SU-DHL-6 (cell line): ENCODE results near the gene DBN1.
A peak's percentile ranks its signal among the peaks of the same experiment; 100 is the strongest.

Experiments
- H2AFZ ChIP-seq: fragments of 200-600 bp; sonication (generic); 2 replicates; pipeline ENCODE4 v1.6.1; 2014; ENCODE audit warnings: low read depth, mild to moderate bottlenecking, moderate library complexity, mixed read lengths, antibody characterized with exemption, low read length; ENCODE audit not compliant: severe bottlenecking
- H3F3A ChIP-seq: fragments of 200-600 bp; shearing (Covaris generic); 2 replicates; pipeline ENCODE4 v1.6.0; 2016; ENCODE audit warnings: antibody characterized with exemption, mild to moderate bottlenecking; ENCODE audit not compliant: insufficient read depth
- H3K27ac ChIP-seq: fragments of 200-600 bp; sonication (generic); 2 replicates; pipeline ENCODE4 v1.5.1; 2016; ENCODE audit warnings: low read depth, mild to moderate bottlenecking, low read length, moderate library complexity, mixed read lengths
- H3K27me3 ChIP-seq: fragments of 200-600 bp; sonication (generic), shearing (Covaris generic); 2 replicates; pipeline ENCODE4 v1.6.0; 2014; ENCODE audit warnings: mild to moderate bottlenecking, low read length
- H3K36me3 ChIP-seq: fragments of 200-600 bp; sonication (generic); 2 replicates; pipeline ENCODE4 v1.6.1; 2014; ENCODE audit warnings: mild to moderate bottlenecking, low read length, mixed read lengths
- H3K4me2 ChIP-seq: fragments of 300-600, 200-600 bp; shearing (Covaris generic), sonication (generic); 2 replicates; pipeline ENCODE4 v1.6.0; 2014; ENCODE audit warnings: low read length, low read depth, mild to moderate bottlenecking; ENCODE audit not compliant: poor library complexity, severe bottlenecking
- H3K4me3 ChIP-seq: fragments of 200-600 bp; sonication (generic); 2 replicates; pipeline ENCODE4 v1.5.1; 2014; ENCODE audit warnings: antibody characterized with exemption, low read length, mild to moderate bottlenecking, mixed read lengths; ENCODE audit not compliant: insufficient read depth, poor library complexity, severe bottlenecking
- H3K79me2 ChIP-seq: fragments of 200-600 bp; sonication (generic); 2 replicates; pipeline ENCODE4 v1.6.1; 2014; ENCODE audit warnings: mild to moderate bottlenecking, low read length, moderate library complexity; ENCODE audit not compliant: insufficient read depth
- H3K9ac ChIP-seq: fragments of 200-600 bp; sonication (generic); 2 replicates; pipeline ENCODE4 v1.7.0; 2014; ENCODE audit warnings: mild to moderate bottlenecking, low read length
- H3K9me2 ChIP-seq: fragments of 200-600 bp; sonication (generic); replicated peaks from 2 replicates; pipeline ENCODE4 v1.6.1; 2014; ENCODE audit warnings: low read length; ENCODE audit not compliant: insufficient read depth
- H3K9me3 ChIP-seq: fragments of 200-600 bp; sonication (generic); 2 replicates; pipeline ENCODE4 v1.6.1; 2014; ENCODE audit warnings: low read length, mixed read lengths; ENCODE audit not compliant: insufficient read depth
- H4K20me1 ChIP-seq: fragments of 200-600 bp; sonication (generic); 2 replicates; pipeline ENCODE4 v1.6.1; 2014; ENCODE audit warnings: low read depth, mild to moderate bottlenecking, antibody characterized with exemption, low read length, moderate library complexity, mixed read lengths
- EZH2phosphoT487 ChIP-seq: fragments of 200-600 bp; sonication (generic), shearing (Covaris generic); conservative IDR thresholded peaks from 2 replicates; pipeline ENCODE4 v1.6.1; 2018; ENCODE audit warnings: mild to moderate bottlenecking, antibody characterized with exemption, low read length, moderate library complexity, mixed read lengths
- TF ChIP-seq, protein P1 (sequence below): fragments of 200-600 bp; sonication (generic); IDR thresholded peaks from one replicate; pipeline ENCODE4 v1.5.1; 2017; ENCODE audit warnings: antibody characterized with exemption, mild to moderate bottlenecking, low read length, moderate library complexity; ENCODE audit not compliant: insufficient read depth, poor library complexity, severe bottlenecking

Gene DBN1

DNA sequence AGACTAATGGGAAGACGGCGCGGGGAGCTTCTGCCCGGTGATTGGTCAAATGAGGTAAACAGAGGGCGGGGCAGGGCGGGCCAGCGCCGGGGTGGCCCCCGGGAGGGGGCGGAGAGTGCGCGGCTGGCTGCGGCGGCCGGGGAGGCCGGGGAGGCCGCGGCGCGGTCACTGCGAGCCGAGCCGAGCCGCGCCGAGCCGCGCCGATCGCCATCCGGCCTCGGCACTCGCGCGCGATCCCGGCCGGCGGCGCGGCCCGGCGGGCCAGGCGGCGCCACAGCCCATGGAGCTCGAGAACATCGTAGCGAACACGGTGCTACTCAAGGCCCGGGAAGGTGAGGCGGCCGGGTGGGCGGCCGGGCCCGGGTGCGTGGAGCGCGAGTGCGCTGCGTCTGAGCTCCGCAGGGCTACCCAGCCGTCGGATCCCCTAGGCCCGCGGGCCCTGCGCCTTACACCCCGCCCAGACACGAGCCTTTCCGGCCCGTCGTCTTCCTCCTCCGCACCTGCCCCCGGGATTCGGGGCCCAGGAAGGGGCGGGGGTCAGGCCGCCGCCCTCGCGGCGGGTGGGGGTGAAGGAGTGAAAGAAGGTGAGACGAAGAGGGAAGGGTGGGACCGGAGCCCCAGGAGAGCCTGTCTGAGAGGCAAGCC is 46.7 kb downstream of the DBN1 start, which contains the start of gene GRK6:
Gene GRK6, plus strand, starts transcription at position 111 of the 645 bp plus-strand sequence. Its CDS starts 170 bp downstream, at position 281.
- Histone ChIP-seq H3K36me3 (no peaks in the 10 kb centered on the region), H3K9me3 (no peaks in the 10 kb centered on the region), H3K9ac (peak within 1 kb of the TSS; percentile 68), H3F3A (peaks cover 44% of the 10 kb centered on the region), H3K4me3 (peak within 1 kb of the TSS; percentile 66), H3K27me3 (no peaks in the 10 kb centered on the region), H3K4me2 (peak within 1 kb of the TSS; percentile 71), H2AFZ (peak within 1 kb of the TSS; percentile 66), H3K9me2 (no peaks in the 10 kb centered on the region), H3K79me2 (peaks cover 22% of the 10 kb centered on the region), H4K20me1 (no peaks in the 10 kb centered on the region; the same call in 1 of the 2 replicates), H3K27ac (peak within 1 kb of the TSS; percentile 95)
- TF ChIP-seq, protein P1, sequence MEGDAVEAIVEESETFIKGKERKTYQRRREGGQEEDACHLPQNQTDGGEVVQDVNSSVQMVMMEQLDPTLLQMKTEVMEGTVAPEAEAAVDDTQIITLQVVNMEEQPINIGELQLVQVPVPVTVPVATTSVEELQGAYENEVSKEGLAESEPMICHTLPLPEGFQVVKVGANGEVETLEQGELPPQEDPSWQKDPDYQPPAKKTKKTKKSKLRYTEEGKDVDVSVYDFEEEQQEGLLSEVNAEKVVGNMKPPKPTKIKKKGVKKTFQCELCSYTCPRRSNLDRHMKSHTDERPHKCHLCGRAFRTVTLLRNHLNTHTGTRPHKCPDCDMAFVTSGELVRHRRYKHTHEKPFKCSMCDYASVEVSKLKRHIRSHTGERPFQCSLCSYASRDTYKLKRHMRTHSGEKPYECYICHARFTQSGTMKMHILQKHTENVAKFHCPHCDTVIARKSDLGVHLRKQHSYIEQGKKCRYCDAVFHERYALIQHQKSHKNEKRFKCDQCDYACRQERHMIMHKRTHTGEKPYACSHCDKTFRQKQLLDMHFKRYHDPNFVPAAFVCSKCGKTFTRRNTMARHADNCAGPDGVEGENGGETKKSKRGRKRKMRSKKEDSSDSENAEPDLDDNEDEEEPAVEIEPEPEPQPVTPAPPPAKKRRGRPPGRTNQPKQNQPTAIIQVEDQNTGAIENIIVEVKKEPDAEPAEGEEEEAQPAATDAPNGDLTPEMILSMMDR: no peak

DNA sequence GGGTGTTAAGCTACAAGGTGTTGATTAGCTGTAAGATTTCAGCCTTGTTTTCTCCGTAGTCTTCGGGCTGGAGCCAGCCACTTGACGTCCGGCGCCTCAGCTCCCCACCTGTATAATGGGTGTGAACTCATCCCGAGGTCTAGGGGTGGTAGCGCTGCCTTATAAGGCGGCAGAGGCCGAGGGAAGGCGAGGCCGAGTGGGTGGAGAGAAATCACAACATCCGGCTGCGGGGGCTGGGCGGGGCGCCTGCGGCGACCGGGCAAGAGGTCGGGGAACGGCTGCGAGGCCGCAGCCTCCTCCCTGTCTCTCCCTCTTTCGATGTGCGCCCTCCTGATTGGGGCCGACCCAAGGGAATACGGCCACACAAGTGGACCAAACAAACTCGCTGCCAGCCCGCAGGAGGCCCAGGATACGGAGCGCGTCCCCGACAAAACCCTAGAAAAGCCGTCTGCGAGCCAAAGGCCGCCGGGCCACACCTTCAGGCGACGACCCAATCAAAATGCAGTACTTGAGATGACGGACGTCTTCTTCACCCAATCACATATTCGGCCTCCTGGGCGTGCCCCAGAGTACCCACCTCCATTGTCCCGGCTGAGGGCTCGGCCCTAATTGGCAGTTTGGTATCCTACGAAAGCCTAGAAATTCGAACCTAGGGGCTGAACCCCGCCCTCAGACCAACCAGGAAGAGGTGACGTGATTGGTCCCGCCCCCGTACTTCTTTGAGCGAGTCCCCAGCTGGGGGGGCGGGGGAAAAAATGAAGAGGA is 47.5 kb downstream of the DBN1 start:
- no peaks in the 10 kb centered on the region for H3K27me3 ChIP-seq
- H3F3A ChIP-seq: peaks cover 37% of the 10 kb centered on the region
- TF ChIP-seq EZH2phosphoT487: no peak
- TF ChIP-seq, protein P1: no peak
- H3K79me2 ChIP-seq: peaks cover 22% of the 10 kb centered on the region
- H3K4me3 ChIP-seq: peak overlapping the region; percentile 66
- H3K4me2 ChIP-seq: peak overlapping the region; percentile 64
- H3K9me3 ChIP-seq: no peaks in the 10 kb centered on the region
- H4K20me1 ChIP-seq: no peaks in the 10 kb centered on the region; the same call in 1 of the 2 replicates
- no peaks in the 10 kb centered on the region for H3K36me3 ChIP-seq
- H3K27ac ChIP-seq: peak overlapping the region; percentile 65
- peak overlapping the region; percentile 66 for H2AFZ ChIP-seq
- H3K9me2 ChIP-seq: no peaks in the 10 kb centered on the region
- H3K9ac ChIP-seq: peak overlapping the region; percentile 59

DNA sequence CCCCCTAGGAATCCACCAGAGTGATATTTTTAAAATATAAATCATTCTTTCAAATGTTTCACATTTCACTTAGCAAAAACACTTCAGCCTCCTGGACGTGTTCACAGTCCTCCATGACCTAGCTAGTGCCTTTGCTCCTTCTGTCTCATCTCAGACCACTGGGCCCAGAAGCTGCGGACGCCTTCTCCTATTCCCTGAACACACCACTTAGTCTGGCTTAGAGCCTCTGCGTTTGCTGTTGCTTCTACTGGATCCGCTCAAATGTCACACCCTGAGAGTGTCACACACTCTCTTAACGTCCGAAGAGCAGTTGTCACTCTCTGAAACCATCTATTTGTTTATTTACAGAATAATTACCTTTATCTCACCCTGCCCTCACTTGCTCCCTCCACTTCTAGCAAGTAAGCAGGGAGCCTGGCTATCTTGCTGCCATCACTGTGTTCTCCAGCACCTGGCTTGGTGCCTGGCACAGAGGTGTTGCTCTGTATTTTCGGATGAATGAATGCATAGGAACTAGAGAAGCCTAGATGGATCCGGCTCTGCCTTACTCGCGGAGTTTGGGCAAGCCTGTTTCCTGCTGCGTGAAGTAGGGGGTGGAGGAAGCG is 48.1 kb downstream of the DBN1 start:
- H3K27ac ChIP-seq: peak overlapping the region; percentile 65
- H3K9me2 ChIP-seq: no peaks in the 10 kb centered on the region
- peak overlapping the region; percentile 64 for H3K4me2 ChIP-seq
- no peaks in the 10 kb centered on the region for H3K27me3 ChIP-seq
- H3K4me3 ChIP-seq: peak overlapping the region; percentile 66
- TF ChIP-seq EZH2phosphoT487: no peak
- TF ChIP-seq, protein P1: no peak
- peak overlapping the region; percentile 66 for H2AFZ ChIP-seq
- peak overlapping the region; percentile 59 for H3K9ac ChIP-seq
- peaks cover 30% of the 10 kb centered on the region for H3F3A ChIP-seq
- no peaks in the 10 kb centered on the region for H3K9me3 ChIP-seq
- no peaks in the 10 kb centered on the region; the same call in 1 of the 2 replicates for H4K20me1 ChIP-seq
- no peaks in the 10 kb centered on the region for H3K36me3 ChIP-seq
- H3K79me2 ChIP-seq: peaks cover 22% of the 10 kb centered on the region
